Hindlimb muscle (tissue), 1 donor: Measurements from ENCODE around the gene TMCC1. TPM values are rescaled to one million over a fixed set of nuclear protein-coding genes. Genes with fewer than 3 reads are reported as not detected.
"Not testable (repeated sequence)": the region's sequence is repeated elsewhere in the genome, so short reads cannot be mapped to it uniquely, and the experiment has no call there.

Source experiments
- DNase-seq: peaks from one replicate; pipeline ENCODE4 v3.0.0-alpha.2; 2013
- polyA plus RNA-seq: library from polyadenylated mRNA; unstranded; fragments of 120-200 nt; gene quantifications from one replicate; pipeline ENCODE4 v1.2.1, GENCODE V29; 2013; ENCODE audit not compliant: insufficient read length

Gene TMCC1
- polyA plus RNA-seq, 1 donor: 39.1 TPM

DNA sequence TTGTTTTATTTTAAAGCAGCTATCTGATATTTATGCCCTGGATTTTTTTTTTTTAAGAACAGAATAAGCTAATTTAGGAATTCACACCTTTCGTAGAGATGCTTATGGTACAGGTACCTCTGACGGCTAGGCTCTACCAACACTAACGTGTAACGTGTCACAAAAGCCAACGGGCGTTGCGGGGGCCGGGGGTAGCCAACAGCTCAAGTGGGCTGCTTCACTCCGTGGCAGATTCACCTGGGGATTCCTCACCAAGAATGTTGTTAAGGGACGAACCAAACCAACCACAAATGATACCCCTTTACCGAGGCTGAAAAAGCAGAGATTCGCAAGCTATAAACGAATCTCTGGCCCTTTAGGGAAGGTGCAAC, 1.0 kb downstream of the TMCC1 start:
- no peak for DNase-seq

GRCh38 chr3:129890891-129891290, 2.6 kb downstream of the TMCC1 start:
- DNase-seq: no peak

DNA sequence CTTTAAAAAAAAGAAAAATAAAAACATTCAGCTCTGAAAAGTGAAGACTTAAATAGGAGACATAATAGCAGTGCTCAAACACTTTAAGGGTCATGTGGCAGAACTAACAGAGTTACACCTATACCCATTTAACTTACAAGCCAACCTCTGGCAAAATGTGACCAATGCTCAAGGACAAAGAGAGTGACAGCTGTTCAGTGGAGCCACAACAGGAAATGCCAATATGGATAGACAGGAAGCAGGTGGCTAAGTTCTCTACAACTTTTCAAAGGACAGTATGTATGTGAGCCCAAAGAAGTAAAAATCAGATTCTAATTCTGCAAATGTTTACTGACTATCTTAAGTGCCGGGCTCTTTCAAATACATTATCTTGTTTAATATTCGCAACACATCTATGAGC, 3.4 kb downstream of the TMCC1 start:
- peak; percentile 14 for DNase-seq

GRCh38 chr3:129888771-129889170, 4.7 kb downstream of the TMCC1 start:
- no peak for DNase-seq

DNA sequence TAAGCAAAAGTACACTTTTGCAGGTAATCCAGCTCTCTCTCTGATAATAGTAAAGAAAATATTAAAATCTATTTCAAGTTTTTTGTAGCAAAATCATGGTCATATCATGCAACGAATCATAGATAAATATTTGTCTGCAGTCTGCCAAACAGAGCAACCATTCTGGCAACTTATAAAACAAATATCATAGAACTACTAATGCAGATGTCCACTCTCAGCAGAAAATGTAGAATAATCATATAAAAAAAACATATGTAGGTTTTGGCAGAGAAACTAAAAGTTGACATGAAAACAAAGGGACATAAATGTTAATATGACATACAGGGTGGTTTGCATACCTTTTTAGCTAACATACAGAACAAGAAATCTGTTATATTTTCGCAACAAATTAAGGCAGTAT, 12.2 kb downstream of the TMCC1 start:
- DNase-seq: no peak

- DNase-seq: no peak
Measured at GRCh38 chr3:129878355-129878754, 15.2 kb downstream of the TMCC1 start.

- DNase-seq: not testable (repeated sequence)
Measured at GRCh38 chr3:129874479-129874878, 19.0 kb downstream of the TMCC1 start.

DNA sequence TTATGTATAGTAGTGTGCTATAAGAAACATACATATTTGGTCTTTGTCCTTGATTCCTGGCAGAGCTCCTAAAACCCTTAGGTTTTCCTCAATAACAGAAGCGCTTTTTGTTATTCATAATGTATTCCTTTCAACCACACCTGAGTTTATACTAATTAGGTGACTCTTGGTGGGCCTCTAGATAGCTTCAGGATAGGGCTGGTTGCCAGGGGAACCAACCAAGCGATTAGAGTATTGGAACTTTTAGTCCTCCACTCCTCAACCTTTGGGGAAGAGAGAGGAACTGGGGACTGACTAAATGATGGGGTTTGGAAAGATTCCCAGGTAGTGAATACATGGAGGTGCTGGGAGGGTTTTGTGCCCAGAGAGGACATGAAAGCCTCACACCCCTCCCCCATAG, 24.6 kb downstream of the TMCC1 start:
- no peak for DNase-seq

- DNase-seq: no peak
Measured at GRCh38 chr3:129867506-129868124, 25.9 kb downstream of the TMCC1 start.

DNA sequence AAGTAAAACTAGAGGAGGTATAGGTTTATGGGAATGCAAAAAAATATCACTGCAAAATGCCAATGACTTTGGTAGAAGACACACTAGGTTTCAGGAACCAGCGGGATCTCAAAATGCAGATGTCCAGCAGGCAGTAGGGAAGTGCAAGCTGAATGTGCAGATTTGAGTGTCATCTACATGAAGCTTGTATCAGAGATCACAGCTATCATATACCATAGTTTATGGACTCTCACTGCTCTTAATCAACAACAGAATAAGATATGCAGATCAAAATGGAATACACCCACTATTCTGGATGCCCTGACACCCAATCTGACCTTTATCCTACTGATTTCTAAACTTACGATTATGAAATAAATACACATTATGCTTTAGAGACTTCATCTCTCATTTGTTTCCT, 27.7 kb downstream of the TMCC1 start:
- no peak for DNase-seq

- no peak for DNase-seq
Measured at GRCh38 chr3:129864519-129864918, 29.0 kb downstream of the TMCC1 start.

- no peak for DNase-seq
Measured at GRCh38 chr3:129859272-129859671, 34.2 kb downstream of the TMCC1 start.

GRCh38 chr3:129857899-129858298, 35.6 kb downstream of the TMCC1 start:
- DNase-seq: no peak

- DNase-seq: not testable (repeated sequence)
Measured at GRCh38 chr3:129856790-129857189, 36.7 kb downstream of the TMCC1 start.

- DNase-seq: peak; percentile 8
Measured at GRCh38 chr3:129855832-129856419, 37.6 kb downstream of the TMCC1 start.

DNA sequence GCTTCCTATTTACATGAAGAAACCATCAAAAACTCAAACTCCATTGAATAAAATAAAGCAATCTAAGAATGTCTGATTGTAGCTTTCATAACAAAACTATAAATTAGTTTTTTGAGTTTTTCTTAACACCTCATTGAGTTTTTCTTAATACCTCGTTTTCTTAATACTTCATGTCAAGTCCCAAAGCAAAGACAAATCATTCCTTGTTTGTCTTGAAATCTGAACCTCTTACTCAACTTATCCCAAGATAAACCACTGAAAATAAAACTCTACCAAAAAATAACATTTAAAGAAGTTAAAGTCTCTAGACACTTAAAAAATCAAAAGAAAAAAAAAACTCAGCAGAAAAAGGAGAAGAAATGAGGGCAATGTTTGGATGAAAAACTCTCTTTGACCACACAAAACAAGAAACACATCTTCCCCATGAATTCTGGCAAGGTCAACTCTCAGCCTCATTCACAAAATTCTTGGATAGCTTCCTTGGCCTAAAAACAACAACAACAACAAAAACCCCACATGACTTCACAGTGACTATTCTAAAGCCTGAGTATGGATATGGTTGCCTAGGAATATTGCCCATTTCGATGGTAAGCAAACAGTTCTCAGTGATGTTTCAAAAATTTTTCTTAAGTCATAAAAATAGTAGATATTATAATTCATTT, 38.2 kb downstream of the TMCC1 start:
- peak; percentile 12 for DNase-seq

DNA sequence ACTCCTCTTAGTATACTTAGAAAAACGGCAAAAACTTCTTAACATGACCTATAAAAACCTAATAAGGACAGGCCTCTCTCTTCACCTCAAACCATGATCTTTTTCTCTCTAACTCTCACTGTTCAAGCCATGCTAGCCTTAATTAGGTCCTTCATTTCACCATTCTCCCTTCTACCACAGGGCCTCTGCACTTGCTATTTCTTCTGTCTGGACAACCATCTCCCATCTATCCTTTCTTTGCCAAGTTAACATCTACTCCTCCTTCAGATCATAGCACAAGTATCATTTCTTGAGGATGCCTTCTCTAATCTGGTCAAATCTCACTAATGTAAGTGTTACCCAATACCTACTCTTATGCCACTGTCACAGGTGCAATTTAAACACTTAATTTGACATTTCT, 39.1 kb downstream of the TMCC1 start:
- no peak for DNase-seq

DNA sequence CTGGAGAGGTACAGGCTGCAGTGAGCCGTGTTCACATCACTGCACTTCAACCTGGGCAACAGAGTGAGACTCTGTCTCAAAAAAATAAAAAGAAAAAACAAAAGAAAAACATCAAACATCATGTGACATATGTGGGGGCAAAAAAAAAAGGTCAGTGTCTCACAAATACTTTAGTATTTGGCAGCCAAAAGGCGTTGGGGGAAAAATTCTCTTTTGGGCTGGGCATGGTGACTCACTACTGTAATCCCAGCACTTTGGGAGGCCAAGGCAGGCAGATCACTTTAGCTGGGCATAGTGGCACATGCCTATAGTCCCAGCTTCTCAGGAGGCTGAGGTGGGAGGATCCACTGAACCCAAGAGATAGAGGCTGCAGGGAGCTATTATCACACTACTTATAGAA, 47.6 kb downstream of the TMCC1 start:
- DNase-seq: no peak

- DNase-seq: no peak
Measured at GRCh38 chr3:129840707-129841360, 52.7 kb downstream of the TMCC1 start.

DNA sequence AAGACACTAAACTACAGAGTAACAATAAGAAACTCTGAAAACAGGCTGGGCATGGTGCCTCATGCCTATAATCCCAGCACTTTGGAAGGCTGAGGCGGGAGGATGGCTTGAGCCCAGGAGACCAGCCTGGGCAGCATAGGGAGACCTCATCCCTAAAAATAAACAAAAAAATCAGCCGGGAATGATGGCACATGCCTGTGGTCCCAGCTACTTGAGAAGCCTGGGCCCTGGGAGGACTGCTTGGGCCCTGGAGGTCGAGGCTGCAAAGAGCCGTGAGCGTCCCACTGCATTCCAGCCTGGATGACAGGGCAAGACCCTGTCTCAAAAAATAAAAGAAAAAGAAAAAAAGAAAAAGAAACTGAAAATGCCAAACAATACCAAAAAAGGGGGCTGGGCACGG, 55.4 kb downstream of the TMCC1 start:
- no peak for DNase-seq

- no peak for DNase-seq
Measured at GRCh38 chr3:129837065-129837642, 56.4 kb downstream of the TMCC1 start.

GRCh38 chr3:129836381-129837064, 57.0 kb downstream of the TMCC1 start:
- no peak for DNase-seq

DNA sequence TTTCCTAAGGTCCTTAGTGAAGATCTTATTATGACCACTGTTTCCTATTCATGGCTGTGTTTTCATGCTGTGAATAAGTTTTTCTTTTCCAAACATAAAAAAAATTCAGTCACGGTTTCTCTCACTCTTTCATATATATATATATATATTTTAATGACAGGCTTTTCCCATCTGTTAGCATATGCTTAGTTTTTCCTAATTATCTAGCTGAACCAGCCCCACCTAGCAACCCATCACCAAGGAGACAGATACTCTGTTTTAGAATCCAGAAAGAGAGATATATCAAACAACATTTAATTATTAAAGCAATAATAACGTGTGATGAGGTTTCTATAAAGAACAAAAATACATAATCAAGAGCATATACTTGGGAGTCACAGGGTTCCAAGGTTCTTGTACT, 58.3 kb downstream of the TMCC1 start:
- DNase-seq: no peak
